HG03095 (cell line): ENCODE data around the gene CR1L.
A peak's percentile ranks its signal among the peaks of the same experiment; 100 is the strongest.
"Not testable (repeated sequence)": the region's sequence is repeated elsewhere in the genome, so short reads cannot be mapped to it uniquely, and the experiment has no call there.

ENCODE experiments used
- ATAC-seq: cut with Tn5 transposase; IDR thresholded peaks from one replicate; pipeline ENCODE4 v1.9.1; 2021; ENCODE audit warnings: moderate library complexity; ENCODE audit not compliant: unreplicated experiment

CR1L gene

GRCh38 chr1:207644852-207645634 lies at the start of gene CR1L:
Gene CR1L (plus strand): TSS chr1:207645133. CDS start chr1:207645234, 101 bp downstream.
- peak; percentile 89 for ATAC-seq

- no peak for ATAC-seq
Observed at GRCh38 chr1:207603777-207604176, 41.2 kb upstream of the CR1L start.

GRCh38 chr1:207605444-207606361 lies 39.2 kb upstream of the CR1L start:
- no peak for ATAC-seq

GRCh38 chr1:207606362-207606755 lies 38.6 kb upstream of the CR1L start:
- ATAC-seq = no peak

GRCh38 chr1:207612762-207613161 lies 32.2 kb upstream of the CR1L start:
- ATAC-seq = no peak

- ATAC-seq = peak; percentile 85
Observed at GRCh38 chr1:207619871-207620542, 24.9 kb upstream of the CR1L start.

GRCh38 chr1:207620543-207620893 lies 24.4 kb upstream of the CR1L start:
- ATAC-seq = no peak

GRCh38 chr1:207625504-207626071 lies 19.3 kb upstream of the CR1L start:
- ATAC-seq = not testable (repeated sequence)

- no peak for ATAC-seq
Observed at GRCh38 chr1:207626972-207627337, 18.0 kb upstream of the CR1L start.

GRCh38 chr1:207627496-207627895 lies 17.4 kb upstream of the CR1L start:
- no peak for ATAC-seq

- ATAC-seq = no peak
Observed at GRCh38 chr1:207628776-207629175, 16.2 kb upstream of the CR1L start.

- ATAC-seq = no peak
Observed at GRCh38 chr1:207631137-207631536, 13.8 kb upstream of the CR1L start.

- ATAC-seq = no peak
Observed at GRCh38 chr1:207633226-207633625, 11.7 kb upstream of the CR1L start.

- ATAC-seq = not testable (repeated sequence)
Observed at GRCh38 chr1:207633699-207634289, 11.1 kb upstream of the CR1L start.

- ATAC-seq = not testable (repeated sequence)
Observed at GRCh38 chr1:207634293-207634692, 10.6 kb upstream of the CR1L start.

- not testable (repeated sequence) for ATAC-seq
Observed at GRCh38 chr1:207635569-207636186, 9.3 kb upstream of the CR1L start.

GRCh38 chr1:207638487-207639145 lies 6.3 kb upstream of the CR1L start:
- ATAC-seq = not testable (repeated sequence)

- ATAC-seq = not testable (repeated sequence)
Observed at GRCh38 chr1:207639362-207639761, 5.6 kb upstream of the CR1L start.

- ATAC-seq = no peak
Observed at GRCh38 chr1:207644166-207644851, 624 bp upstream of the CR1L start.
